HepG2 (cell line): ENCODE results near the gene SOWAHB.

Experiments used
- MTA3 ChIP-seq: sonication (generic); formaldehyde crosslinking; IDR thresholded peaks from 2 replicates; pipeline ENCODE4 v1.4.0; 2020; ENCODE audit warnings: missing genetic modification reagents
- POLR2A ChIP-seq, 2 experiments: IDR thresholded peaks; 2 replicates each; pipeline ENCODE4 v1.6.1; 2011; ENCODE audit warnings: low read depth in 2 of 2, low read length in 2 of 2, mild to moderate bottlenecking in 1 of 2, moderate library complexity in 1 of 2; ENCODE audit not compliant: insufficient read depth in 1 of 2
- RFXANK ChIP-seq: IDR thresholded peaks from 2 replicates; pipeline ENCODE4 v1.6.1; 2016
- SP1 ChIP-seq, 2 experiments: fragments of 450-650 bp in 1 of 2; sonication (generic) in 1 of 2; formaldehyde crosslinking in 1 of 2; IDR thresholded peaks; 2 replicates each; pipeline versions ENCODE4 v1.4.0 to v1.6.1; 2016 to 2020; ENCODE audit warnings: missing genetic modification reagents in 1 of 2
- ZNF282 ChIP-seq: fragments of 450-650 bp; IDR thresholded peaks from 2 replicates; pipeline ENCODE4 v1.6.1; 2018; ENCODE audit not compliant: partially characterized antibody
- TF ChIP-seq, protein P1 (sequence below): sonication (generic); formaldehyde crosslinking; IDR thresholded peaks from 2 replicates; pipeline ENCODE4 v1.4.0; 2020; ENCODE audit warnings: missing genetic modification reagents
- TF ChIP-seq, protein P2 (sequence below): sonication (generic); formaldehyde crosslinking; IDR thresholded peaks from 2 replicates; pipeline ENCODE4 v1.4.0; 2020; ENCODE audit warnings: mild to moderate bottlenecking, missing genetic modification reagents

DNA sequence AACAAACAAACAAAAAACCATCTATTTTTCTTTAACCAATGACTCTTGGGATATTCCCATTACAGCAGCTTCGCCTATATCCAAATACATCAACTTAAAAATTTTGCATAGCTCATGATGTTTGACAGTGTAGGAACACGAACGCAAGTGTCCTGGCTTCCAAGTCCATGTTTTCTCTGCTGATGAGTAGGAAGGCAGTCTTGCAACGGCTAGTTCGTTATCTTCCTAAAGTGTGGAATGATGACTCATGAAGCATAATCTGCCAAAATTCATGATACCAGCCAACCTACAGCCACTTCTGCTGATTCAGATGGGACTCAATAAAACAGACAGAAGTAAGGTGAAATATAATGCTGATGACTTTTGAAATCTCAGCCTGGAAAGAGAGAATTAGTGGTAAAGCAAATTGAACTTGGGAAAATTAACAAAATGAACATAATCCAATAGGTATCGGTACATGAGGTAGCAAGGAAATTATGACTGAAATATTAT lies 45.2 kb upstream of the SOWAHB start:
- TF ChIP-seq POLR2A (IDR thresholded peaks at IDR 0.05; ENCODE audit: insufficient read depth in 1 of 2, low read depth in 2 of 2, low read length in 2 of 2) (no peak), RFXANK (no peak), MTA3 (CRISPR knock-in tag) (no peak), SP1 (IDR thresholded peaks at IDR 0.05) (no peak), SP1 (CRISPR knock-in tag; IDR thresholded peaks at IDR 0.05) (no peak), ZNF282 (no peak)
- TF ChIP-seq, protein P1, sequence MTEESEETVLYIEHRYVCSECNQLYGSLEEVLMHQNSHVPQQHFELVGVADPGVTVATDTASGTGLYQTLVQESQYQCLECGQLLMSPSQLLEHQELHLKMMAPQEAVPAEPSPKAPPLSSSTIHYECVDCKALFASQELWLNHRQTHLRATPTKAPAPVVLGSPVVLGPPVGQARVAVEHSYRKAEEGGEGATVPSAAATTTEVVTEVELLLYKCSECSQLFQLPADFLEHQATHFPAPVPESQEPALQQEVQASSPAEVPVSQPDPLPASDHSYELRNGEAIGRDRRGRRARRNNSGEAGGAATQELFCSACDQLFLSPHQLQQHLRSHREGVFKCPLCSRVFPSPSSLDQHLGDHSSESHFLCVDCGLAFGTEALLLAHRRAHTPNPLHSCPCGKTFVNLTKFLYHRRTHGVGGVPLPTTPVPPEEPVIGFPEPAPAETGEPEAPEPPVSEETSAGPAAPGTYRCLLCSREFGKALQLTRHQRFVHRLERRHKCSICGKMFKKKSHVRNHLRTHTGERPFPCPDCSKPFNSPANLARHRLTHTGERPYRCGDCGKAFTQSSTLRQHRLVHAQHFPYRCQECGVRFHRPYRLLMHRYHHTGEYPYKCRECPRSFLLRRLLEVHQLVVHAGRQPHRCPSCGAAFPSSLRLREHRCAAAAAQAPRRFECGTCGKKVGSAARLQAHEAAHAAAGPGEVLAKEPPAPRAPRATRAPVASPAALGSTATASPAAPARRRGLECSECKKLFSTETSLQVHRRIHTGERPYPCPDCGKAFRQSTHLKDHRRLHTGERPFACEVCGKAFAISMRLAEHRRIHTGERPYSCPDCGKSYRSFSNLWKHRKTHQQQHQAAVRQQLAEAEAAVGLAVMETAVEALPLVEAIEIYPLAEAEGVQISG, result no peak
- TF ChIP-seq, protein P2, sequence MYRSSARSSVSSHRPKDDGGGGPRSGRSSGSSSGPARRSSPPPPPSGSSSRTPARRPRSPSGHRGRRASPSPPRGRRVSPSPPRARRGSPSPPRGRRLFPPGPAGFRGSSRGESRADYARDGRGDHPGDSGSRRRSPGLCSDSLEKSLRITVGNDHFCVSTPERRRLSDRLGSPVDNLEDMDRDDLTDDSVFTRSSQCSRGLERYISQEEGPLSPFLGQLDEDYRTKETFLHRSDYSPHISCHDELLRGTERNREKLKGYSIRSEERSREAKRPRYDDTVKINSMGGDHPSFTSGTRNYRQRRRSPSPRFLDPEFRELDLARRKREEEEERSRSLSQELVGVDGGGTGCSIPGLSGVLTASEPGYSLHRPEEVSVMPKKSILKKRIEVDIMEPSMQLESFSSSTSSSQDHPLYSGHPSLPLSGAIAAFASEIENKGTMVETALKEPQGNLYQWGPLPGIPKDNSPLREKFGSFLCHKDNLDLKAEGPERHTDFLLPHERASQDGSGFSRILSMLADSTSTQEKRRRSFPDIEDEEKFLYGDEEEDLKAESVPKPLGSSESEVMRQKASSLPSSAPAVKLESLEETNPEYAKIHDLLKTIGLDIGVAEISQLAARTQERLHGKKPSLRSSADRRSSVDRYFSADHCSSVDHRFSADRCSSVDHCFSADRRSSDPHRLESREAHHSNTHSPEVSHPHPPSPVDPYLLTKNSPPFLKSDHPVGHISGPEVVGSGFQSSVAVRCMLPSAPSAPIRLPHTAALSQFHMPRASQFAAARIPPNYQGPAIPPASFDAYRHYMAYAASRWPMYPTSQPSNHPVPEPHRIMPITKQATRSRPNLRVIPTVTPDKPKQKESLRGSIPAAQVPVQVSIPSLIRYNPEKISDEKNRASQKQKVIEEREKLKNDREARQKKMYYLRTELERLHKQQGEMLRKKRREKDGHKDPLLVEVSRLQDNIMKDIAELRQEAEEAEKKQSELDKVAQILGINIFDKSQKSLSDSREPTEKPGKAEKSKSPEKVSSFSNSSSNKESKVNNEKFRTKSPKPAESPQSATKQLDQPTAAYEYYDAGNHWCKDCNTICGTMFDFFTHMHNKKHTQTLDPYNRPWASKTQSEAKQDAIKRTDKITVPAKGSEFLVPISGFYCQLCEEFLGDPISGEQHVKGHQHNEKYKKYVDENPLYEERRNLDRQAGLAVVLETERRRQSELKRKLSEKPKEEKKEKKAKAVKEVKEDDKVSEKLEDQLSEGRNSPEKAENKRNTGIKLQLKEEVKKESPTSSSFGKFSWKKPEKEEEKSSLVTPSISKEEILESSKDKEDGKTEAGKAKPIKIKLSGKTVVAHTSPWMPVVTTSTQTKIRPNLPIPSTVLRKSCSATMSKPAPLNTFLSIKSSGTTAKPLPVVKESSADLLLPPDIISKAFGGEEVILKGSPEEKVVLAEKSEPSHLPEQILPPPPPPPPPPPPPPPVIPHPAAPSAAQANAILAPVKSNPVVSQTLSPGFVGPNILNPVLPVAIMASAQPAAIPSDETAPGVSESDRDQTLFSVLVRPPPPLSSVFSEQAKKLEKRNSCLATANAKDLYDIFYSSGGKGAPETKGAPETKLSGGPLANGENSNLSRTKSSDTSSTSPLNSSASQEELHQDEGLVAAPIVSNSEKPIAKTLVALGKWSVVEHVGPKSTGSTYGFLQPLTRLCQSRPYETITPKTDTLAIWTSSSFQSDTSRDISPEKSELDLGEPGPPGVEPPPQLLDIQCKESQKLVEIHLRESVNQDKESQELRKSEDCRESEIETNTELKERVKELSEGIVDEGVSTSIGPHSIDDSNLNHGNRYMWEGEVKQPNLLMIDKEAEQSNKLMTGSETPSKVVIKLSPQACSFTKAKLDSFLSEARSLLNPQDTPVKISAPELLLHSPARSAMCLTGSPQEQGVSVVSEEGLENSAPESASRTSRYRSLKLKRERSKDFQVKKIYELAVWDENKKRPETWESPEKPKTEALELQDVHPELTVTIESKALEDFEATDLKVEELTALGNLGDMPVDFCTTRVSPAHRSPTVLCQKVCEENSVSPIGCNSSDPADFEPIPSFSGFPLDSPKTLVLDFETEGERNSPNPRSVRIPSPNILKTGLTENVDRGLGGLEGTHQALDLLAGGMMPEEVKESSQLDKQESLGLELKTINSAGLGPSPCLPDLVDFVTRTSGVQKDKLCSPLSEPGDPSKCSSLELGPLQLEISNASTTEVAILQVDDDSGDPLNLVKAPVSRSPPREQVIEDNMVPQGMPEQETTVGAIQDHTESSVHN (CRISPR knock-in tag), result no peak
